ENCODE results near the gene LRGUK. TPM values are rescaled to one million over a fixed set of nuclear protein-coding genes. Genes with fewer than 3 reads are reported as not detected.

LRGUK gene
- total and polyA plus RNA-seq, 2 of the 8 experiments (the other 6 are each of a cell fraction or from before 2014, with no cell fraction given) = 1.5 to 3.6 TPM

DNA sequence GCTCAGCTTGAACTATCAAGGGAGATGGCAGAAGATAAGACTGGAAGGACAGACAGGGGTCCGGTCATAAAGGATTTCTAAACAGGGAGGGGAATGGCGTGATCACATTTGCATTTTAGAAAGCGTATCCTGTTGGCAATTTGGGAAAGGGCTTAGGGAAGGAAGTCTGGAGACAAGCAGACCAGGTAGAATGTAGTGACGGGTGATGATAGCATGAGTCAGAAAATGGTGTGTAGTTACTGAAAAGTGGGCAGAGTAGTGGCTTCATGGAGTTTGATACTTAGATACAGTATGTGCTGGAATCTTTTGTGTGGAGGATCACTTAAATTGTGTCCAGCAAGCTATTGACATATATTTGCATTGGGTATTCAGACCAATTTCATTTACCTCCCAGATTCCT is 61.2 kb downstream of the LRGUK start (continued):
- TF ChIP-seq, protein P1, sequence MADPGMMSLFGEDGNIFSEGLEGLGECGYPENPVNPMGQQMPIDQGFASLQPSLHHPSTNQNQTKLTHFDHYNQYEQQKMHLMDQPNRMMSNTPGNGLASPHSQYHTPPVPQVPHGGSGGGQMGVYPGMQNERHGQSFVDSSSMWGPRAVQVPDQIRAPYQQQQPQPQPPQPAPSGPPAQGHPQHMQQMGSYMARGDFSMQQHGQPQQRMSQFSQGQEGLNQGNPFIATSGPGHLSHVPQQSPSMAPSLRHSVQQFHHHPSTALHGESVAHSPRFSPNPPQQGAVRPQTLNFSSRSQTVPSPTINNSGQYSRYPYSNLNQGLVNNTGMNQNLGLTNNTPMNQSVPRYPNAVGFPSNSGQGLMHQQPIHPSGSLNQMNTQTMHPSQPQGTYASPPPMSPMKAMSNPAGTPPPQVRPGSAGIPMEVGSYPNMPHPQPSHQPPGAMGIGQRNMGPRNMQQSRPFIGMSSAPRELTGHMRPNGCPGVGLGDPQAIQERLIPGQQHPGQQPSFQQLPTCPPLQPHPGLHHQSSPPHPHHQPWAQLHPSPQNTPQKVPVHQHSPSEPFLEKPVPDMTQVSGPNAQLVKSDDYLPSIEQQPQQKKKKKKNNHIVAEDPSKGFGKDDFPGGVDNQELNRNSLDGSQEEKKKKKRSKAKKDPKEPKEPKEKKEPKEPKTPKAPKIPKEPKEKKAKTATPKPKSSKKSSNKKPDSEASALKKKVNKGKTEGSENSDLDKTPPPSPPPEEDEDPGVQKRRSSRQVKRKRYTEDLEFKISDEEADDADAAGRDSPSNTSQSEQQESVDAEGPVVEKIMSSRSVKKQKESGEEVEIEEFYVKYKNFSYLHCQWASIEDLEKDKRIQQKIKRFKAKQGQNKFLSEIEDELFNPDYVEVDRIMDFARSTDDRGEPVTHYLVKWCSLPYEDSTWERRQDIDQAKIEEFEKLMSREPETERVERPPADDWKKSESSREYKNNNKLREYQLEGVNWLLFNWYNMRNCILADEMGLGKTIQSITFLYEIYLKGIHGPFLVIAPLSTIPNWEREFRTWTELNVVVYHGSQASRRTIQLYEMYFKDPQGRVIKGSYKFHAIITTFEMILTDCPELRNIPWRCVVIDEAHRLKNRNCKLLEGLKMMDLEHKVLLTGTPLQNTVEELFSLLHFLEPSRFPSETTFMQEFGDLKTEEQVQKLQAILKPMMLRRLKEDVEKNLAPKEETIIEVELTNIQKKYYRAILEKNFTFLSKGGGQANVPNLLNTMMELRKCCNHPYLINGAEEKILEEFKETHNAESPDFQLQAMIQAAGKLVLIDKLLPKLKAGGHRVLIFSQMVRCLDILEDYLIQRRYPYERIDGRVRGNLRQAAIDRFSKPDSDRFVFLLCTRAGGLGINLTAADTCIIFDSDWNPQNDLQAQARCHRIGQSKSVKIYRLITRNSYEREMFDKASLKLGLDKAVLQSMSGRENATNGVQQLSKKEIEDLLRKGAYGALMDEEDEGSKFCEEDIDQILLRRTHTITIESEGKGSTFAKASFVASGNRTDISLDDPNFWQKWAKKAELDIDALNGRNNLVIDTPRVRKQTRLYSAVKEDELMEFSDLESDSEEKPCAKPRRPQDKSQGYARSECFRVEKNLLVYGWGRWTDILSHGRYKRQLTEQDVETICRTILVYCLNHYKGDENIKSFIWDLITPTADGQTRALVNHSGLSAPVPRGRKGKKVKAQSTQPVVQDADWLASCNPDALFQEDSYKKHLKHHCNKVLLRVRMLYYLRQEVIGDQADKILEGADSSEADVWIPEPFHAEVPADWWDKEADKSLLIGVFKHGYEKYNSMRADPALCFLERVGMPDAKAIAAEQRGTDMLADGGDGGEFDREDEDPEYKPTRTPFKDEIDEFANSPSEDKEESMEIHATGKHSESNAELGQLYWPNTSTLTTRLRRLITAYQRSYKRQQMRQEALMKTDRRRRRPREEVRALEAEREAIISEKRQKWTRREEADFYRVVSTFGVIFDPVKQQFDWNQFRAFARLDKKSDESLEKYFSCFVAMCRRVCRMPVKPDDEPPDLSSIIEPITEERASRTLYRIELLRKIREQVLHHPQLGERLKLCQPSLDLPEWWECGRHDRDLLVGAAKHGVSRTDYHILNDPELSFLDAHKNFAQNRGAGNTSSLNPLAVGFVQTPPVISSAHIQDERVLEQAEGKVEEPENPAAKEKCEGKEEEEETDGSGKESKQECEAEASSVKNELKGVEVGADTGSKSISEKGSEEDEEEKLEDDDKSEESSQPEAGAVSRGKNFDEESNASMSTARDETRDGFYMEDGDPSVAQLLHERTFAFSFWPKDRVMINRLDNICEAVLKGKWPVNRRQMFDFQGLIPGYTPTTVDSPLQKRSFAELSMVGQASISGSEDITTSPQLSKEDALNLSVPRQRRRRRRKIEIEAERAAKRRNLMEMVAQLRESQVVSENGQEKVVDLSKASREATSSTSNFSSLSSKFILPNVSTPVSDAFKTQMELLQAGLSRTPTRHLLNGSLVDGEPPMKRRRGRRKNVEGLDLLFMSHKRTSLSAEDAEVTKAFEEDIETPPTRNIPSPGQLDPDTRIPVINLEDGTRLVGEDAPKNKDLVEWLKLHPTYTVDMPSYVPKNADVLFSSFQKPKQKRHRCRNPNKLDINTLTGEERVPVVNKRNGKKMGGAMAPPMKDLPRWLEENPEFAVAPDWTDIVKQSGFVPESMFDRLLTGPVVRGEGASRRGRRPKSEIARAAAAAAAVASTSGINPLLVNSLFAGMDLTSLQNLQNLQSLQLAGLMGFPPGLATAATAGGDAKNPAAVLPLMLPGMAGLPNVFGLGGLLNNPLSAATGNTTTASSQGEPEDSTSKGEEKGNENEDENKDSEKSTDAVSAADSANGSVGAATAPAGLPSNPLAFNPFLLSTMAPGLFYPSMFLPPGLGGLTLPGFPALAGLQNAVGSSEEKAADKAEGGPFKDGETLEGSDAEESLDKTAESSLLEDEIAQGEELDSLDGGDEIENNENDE (IDR thresholded peaks at IDR 0.05; ENCODE audit: insufficient replicate concordance, low read length) = no peak
- TF ChIP-seq YY1 (IDR thresholded peaks at IDR 0.05; ENCODE audit: low read depth, low read length) (no peak), KDM1A (IDR thresholded peaks at IDR 0.05; ENCODE audit: borderline replicate concordance, low read length) (no peak), GABPA (IDR thresholded peaks at IDR 0.05; ENCODE audit: borderline replicate concordance, insufficient read depth, low read length) (no peak), RBBP5 (IDR thresholded peaks at IDR 0.05; ENCODE audit: borderline replicate concordance, low read depth, low read length) (no peak), RFX5 (IDR thresholded peaks at IDR 0.05; ENCODE audit: borderline replicate concordance, low read depth, low read length) (no peak), TBP (IDR thresholded peaks at IDR 0.05; ENCODE audit: low read depth, low read length) (no peak)
- TF ChIP-seq, protein P2, sequence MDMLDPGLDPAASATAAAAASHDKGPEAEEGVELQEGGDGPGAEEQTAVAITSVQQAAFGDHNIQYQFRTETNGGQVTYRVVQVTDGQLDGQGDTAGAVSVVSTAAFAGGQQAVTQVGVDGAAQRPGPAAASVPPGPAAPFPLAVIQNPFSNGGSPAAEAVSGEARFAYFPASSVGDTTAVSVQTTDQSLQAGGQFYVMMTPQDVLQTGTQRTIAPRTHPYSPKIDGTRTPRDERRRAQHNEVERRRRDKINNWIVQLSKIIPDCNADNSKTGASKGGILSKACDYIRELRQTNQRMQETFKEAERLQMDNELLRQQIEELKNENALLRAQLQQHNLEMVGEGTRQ (IDR thresholded peaks at IDR 0.05; ENCODE audit: low read length) = no peak
- TF ChIP-seq, protein P3, sequence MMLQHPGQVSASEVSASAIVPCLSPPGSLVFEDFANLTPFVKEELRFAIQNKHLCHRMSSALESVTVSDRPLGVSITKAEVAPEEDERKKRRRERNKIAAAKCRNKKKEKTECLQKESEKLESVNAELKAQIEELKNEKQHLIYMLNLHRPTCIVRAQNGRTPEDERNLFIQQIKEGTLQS (IDR thresholded peaks at IDR 0.05; ENCODE audit: insufficient read depth, low read depth, low read length) = no peak
